ENCODE results near the gene PNRC1.

Gene PNRC1

GRCh38 chr6:89133981-89134380, 53.4 kb downstream of the PNRC1 start:
- TF ChIP-seq CTCF (IDR thresholded peaks at IDR 0.05; ENCODE audit: control insufficient read depth, extremely low read depth, insufficient read depth), result no peak
- no peak for DNase-seq (ENCODE audit: low read depth)

GRCh38 chr6:89134723-89135122, 54.2 kb downstream of the PNRC1 start:
- no peak for TF ChIP-seq CTCF (IDR thresholded peaks at IDR 0.05; ENCODE audit: control insufficient read depth, extremely low read depth, insufficient read depth)

More at GRCh38 chr6:89133981-89134380, 53.4 kb downstream of the PNRC1 start:
- H3K4me3 ChIP-seq (ENCODE audit: low read depth, low read length), result no peak overlapping the region

More at GRCh38 chr6:89134723-89135122, 54.2 kb downstream of the PNRC1 start:
- DNase-seq (ENCODE audit: low read depth), result no peak
- H3K4me3 ChIP-seq (ENCODE audit: low read depth, low read length), result no peak overlapping the region

Measured in LNCaP clone FGC (cell line).